DMS114 treated with DMSO at 0.1 percent for 48 hours (cell line): ENCODE data around the gene NWD2.
A peak's percentile ranks its signal among the peaks of the same experiment; 100 is the strongest.

Experiments
- DNase-seq: peaks from one replicate; lab custom pipeline; 2025; ENCODE audit not compliant: unreplicated experiment; lab: John Stamatoyannopoulos, UW

Gene NWD2

GRCh38 chr4:37279894-37280592 is 35.5 kb downstream of the NWD2 start:
- no peak for DNase-seq

GRCh38 chr4:37299468-37299867 is 54.9 kb downstream of the NWD2 start:
- DNase-seq, result no peak

- DNase-seq, result no peak
These were observed 60.1 kb downstream of the NWD2 start for GRCh38 chr4:37304612-37305011.

- DNase-seq, result no peak
These were observed 61.4 kb downstream of the NWD2 start for GRCh38 chr4:37305984-37306383.

GRCh38 chr4:37317104-37317643 is 72.6 kb downstream of the NWD2 start:
- DNase-seq, result no peak

- DNase-seq, result no peak
These were observed 76.1 kb downstream of the NWD2 start for GRCh38 chr4:37320513-37321235.

- DNase-seq, result no peak
These were observed 77.6 kb downstream of the NWD2 start for GRCh38 chr4:37322122-37322521.

GRCh38 chr4:37324546-37324945 is 80.0 kb downstream of the NWD2 start:
- no peak for DNase-seq

GRCh38 chr4:37326852-37327251 is 82.3 kb downstream of the NWD2 start:
- DNase-seq, result no peak

- no peak for DNase-seq
These were observed 94.4 kb downstream of the NWD2 start for GRCh38 chr4:37338972-37339371.

- no peak for DNase-seq
These were observed 114.2 kb downstream of the NWD2 start for GRCh38 chr4:37358748-37359147.

GRCh38 chr4:37359261-37359660 is 114.7 kb downstream of the NWD2 start:
- DNase-seq, result no peak

- no peak for DNase-seq
These were observed 121.3 kb downstream of the NWD2 start for GRCh38 chr4:37365888-37366287.

- DNase-seq, result no peak
These were observed 123.4 kb downstream of the NWD2 start for GRCh38 chr4:37367901-37368300.

- no peak for DNase-seq
These were observed 125.5 kb downstream of the NWD2 start for GRCh38 chr4:37370052-37370451.

GRCh38 chr4:37381040-37381668 is 136.6 kb downstream of the NWD2 start:
- no peak for DNase-seq

GRCh38 chr4:37383579-37384229 is 139.2 kb downstream of the NWD2 start:
- DNase-seq, result peak; percentile 9

GRCh38 chr4:37385424-37385823 is 140.9 kb downstream of the NWD2 start:
- DNase-seq, result no peak

- no peak for DNase-seq
These were observed 144.3 kb downstream of the NWD2 start for GRCh38 chr4:37388681-37389365.

- DNase-seq, result no peak
These were observed 144.8 kb downstream of the NWD2 start for GRCh38 chr4:37389366-37389765.
